NCI-H345 treated with DMSO at 0.1 percent for 48 hours (cell line): ENCODE measurements around the gene LRRC63.
A peak's percentile ranks its signal among the peaks of the same experiment; 100 is the strongest.
"Not testable (repeated sequence)": the region's sequence is repeated elsewhere in the genome, so short reads cannot be mapped to it uniquely, and the experiment has no call there.

Experiments used
- DNase-seq: peaks from one replicate; lab custom pipeline; 2025; ENCODE audit not compliant: unreplicated experiment; lab: John Stamatoyannopoulos, UW

Gene LRRC63

GRCh38 chr13:46211483-46212351, at the start of gene LRRC63:
Gene LRRC63 (plus strand): TSS chr13:46211928. CDS start chr13:46213035, 1,107 bp downstream.
- DNase-seq, result peak; percentile 72

GRCh38 chr13:46162741-46163140, 49.0 kb upstream of the LRRC63 start:
- DNase-seq, result not testable (repeated sequence)

- DNase-seq, result no peak
These were observed 47.1 kb upstream of the LRRC63 start for GRCh38 chr13:46164661-46165060.

GRCh38 chr13:46165485-46166223, 46.1 kb upstream of the LRRC63 start:
- DNase-seq, result no peak

- DNase-seq, result no peak
These were observed 45.5 kb upstream of the LRRC63 start for GRCh38 chr13:46166224-46166584.

GRCh38 chr13:46166947-46167610, 44.6 kb upstream of the LRRC63 start:
- no peak for DNase-seq

- no peak for DNase-seq
These were observed 43.4 kb upstream of the LRRC63 start for GRCh38 chr13:46168341-46168740.

GRCh38 chr13:46168783-46169182, 42.9 kb upstream of the LRRC63 start:
- DNase-seq, result no peak

- DNase-seq, result no peak
These were observed 42.0 kb upstream of the LRRC63 start for GRCh38 chr13:46169758-46170157.

GRCh38 chr13:46170268-46170667, 41.5 kb upstream of the LRRC63 start:
- DNase-seq, result no peak

GRCh38 chr13:46170687-46171086, 41.0 kb upstream of the LRRC63 start:
- DNase-seq, result no peak

GRCh38 chr13:46171217-46171616, 40.5 kb upstream of the LRRC63 start:
- DNase-seq, result no peak

GRCh38 chr13:46171739-46172138, 40.0 kb upstream of the LRRC63 start:
- no peak for DNase-seq

GRCh38 chr13:46172531-46172991, 39.2 kb upstream of the LRRC63 start:
- no peak for DNase-seq

GRCh38 chr13:46173656-46174055, 38.1 kb upstream of the LRRC63 start:
- DNase-seq, result no peak

- DNase-seq, result no peak
These were observed 35.0 kb upstream of the LRRC63 start for GRCh38 chr13:46176756-46177155.

- no peak for DNase-seq
These were observed 33.6 kb upstream of the LRRC63 start for GRCh38 chr13:46178143-46178542.

- no peak for DNase-seq
These were observed 32.9 kb upstream of the LRRC63 start for GRCh38 chr13:46178821-46179220.

GRCh38 chr13:46179491-46179908, 32.2 kb upstream of the LRRC63 start:
- DNase-seq, result no peak

GRCh38 chr13:46179969-46180763, 31.6 kb upstream of the LRRC63 start:
- no peak for DNase-seq

GRCh38 chr13:46181377-46181839, 30.3 kb upstream of the LRRC63 start:
- DNase-seq, result no peak
